ENCODE results near the gene CCDC191.

CCDC191 gene

GRCh38 chr3:114092151-114093015, 36.1 kb upstream of the CCDC191 start:
- peaks cover 0 to 9% (median 0%) of the 10 kb centered on the region in 11 experiments; a peak in 2 of 22 replicates for H4K20me1 ChIP-seq
- no peak overlapping the region for H3K4me3 ChIP-seq
- H3K9me3 ChIP-seq (replicated peaks in 1 of 11): peaks cover 0 to 2% (median 0%) of the 10 kb centered on the region in 11 experiments; a peak in 1 of 22 replicates
- H3K9ac ChIP-seq: peak overlapping the region in 1 of 11 experiments; percentile 27; a peak in 1 of 22 replicates
- H3K4me1 ChIP-seq: peaks cover 0 to 15% (median 4%) of the 10 kb centered on the region in 10 experiments; a peak in 8 of 20 replicates
- H3K4me2 ChIP-seq: peak overlapping the region in 6 of 11 experiments; percentile 6 to 50 (median 18); a peak in 7 of 22 replicates
- H3K27ac ChIP-seq: peak overlapping the region in 1 of 11 experiments; percentile 7; a peak in 2 of 22 replicates
- H3K36me3 ChIP-seq: peaks cover 7 to 19% (median 13%) of the 10 kb centered on the region in 11 experiments
- no peaks in the 10 kb centered on the region for H3K27me3 ChIP-seq
- TF ChIP-seq Cebpa-rat (IDR thresholded peaks at IDR 0.05): no peak

GRCh38 chr3:114089675-114090074, 33.3 kb upstream of the CCDC191 start:
- H3K27ac ChIP-seq: no peak overlapping the region
- no peak overlapping the region for H3K4me2 ChIP-seq
- H3K9ac ChIP-seq: no peak overlapping the region
- H3K4me1 ChIP-seq: peaks cover 0 to 15% (median 4%) of the 10 kb centered on the region in 10 experiments; a peak in 8 of 20 replicates
- no peaks in the 10 kb centered on the region for H3K27me3 ChIP-seq
- peaks cover 0 to 11% (median 0%) of the 10 kb centered on the region in 11 experiments; a peak in 4 of 22 replicates for H4K20me1 ChIP-seq
- peaks cover 0 to 4% (median 0%) of the 10 kb centered on the region in 11 experiments; a peak in 1 of 22 replicates for H3K9me3 ChIP-seq (replicated peaks in 1 of 11)
- no peak for TF ChIP-seq Cebpa-rat (IDR thresholded peaks at IDR 0.05)
- no peak overlapping the region for H3K4me3 ChIP-seq
- H3K36me3 ChIP-seq: peaks cover 34 to 47% (median 41%) of the 10 kb centered on the region in 11 experiments

GRCh38 chr3:114086356-114086755, 30.0 kb upstream of the CCDC191 start:
- no peak for TF ChIP-seq Cebpa-rat (IDR thresholded peaks at IDR 0.05)
- Histone ChIP-seq H3K9me3 (replicated peaks in 1 of 11) (peaks cover 0 to 4% (median 0%) of the 10 kb centered on the region in 11 experiments; a peak in 2 of 22 replicates), H4K20me1 (peaks cover 0 to 11% (median 0%) of the 10 kb centered on the region in 11 experiments; a peak in 5 of 22 replicates), H3K4me1 (no peaks in the 10 kb centered on the region), H3K27ac (no peak overlapping the region), H3K9ac (no peak overlapping the region), H3K4me3 (no peak overlapping the region), H3K36me3 (peaks cover 67 to 80% (median 74%) of the 10 kb centered on the region in 11 experiments), H3K4me2 (no peak overlapping the region), H3K27me3 (no peaks in the 10 kb centered on the region)

- H3K4me1 ChIP-seq: no peaks in the 10 kb centered on the region
- H3K36me3 ChIP-seq: peaks cover 99 to 100% (median 100%) of the 10 kb centered on the region in 11 experiments
- H3K27me3 ChIP-seq: no peaks in the 10 kb centered on the region
- no peak for TF ChIP-seq Cebpa-rat (IDR thresholded peaks at IDR 0.05)
- no peak overlapping the region for H3K9ac ChIP-seq
- H3K27ac ChIP-seq: no peak overlapping the region
- no peak overlapping the region for H3K4me2 ChIP-seq
- peaks cover 0 to 4% (median 0%) of the 10 kb centered on the region in 11 experiments; a peak in 2 of 22 replicates for H3K9me3 ChIP-seq (replicated peaks in 1 of 11)
- H4K20me1 ChIP-seq: peaks cover 0 to 11% (median 0%) of the 10 kb centered on the region in 11 experiments; a peak in 4 of 22 replicates
- no peak overlapping the region for H3K4me3 ChIP-seq
Measured at GRCh38 chr3:114083112-114083511, 26.8 kb upstream of the CCDC191 start.

GRCh38 chr3:114081037-114081436, 24.7 kb upstream of the CCDC191 start:
- Histone ChIP-seq H3K27me3 (no peaks in the 10 kb centered on the region), H3K27ac (no peak overlapping the region), H4K20me1 (peaks cover 0 to 15% (median 0%) of the 10 kb centered on the region in 11 experiments; a peak in 4 of 22 replicates), H3K9ac (no peak overlapping the region), H3K36me3 (peaks cover 99 to 100% (median 100%) of the 10 kb centered on the region in 11 experiments), H3K4me1 (no peaks in the 10 kb centered on the region), H3K9me3 (replicated peaks in 1 of 11) (no peaks in the 10 kb centered on the region; a peak in 1 of 22 replicates), H3K4me2 (no peak overlapping the region), H3K4me3 (no peak overlapping the region)
- no peak for TF ChIP-seq Cebpa-rat (IDR thresholded peaks at IDR 0.05)

- H3K4me3 ChIP-seq: no peak overlapping the region
- no peak overlapping the region for H3K9ac ChIP-seq
- H4K20me1 ChIP-seq: peaks cover 0 to 23% (median 0%) of the 10 kb centered on the region in 11 experiments; a peak in 5 of 22 replicates
- H3K27ac ChIP-seq: no peak overlapping the region
- H3K4me1 ChIP-seq: no peaks in the 10 kb centered on the region
- H3K36me3 ChIP-seq: peaks cover 99 to 100% (median 100%) of the 10 kb centered on the region in 11 experiments
- no peaks in the 10 kb centered on the region; a peak in 1 of 22 replicates for H3K9me3 ChIP-seq (replicated peaks in 1 of 11)
- TF ChIP-seq Cebpa-rat (IDR thresholded peaks at IDR 0.05): no peak
- H3K27me3 ChIP-seq: no peaks in the 10 kb centered on the region
- H3K4me2 ChIP-seq: no peak overlapping the region
Measured at GRCh38 chr3:114080201-114080600, 23.9 kb upstream of the CCDC191 start.

GRCh38 chr3:114079761-114080160, 23.4 kb upstream of the CCDC191 start:
- no peak overlapping the region for H3K27ac ChIP-seq
- no peaks in the 10 kb centered on the region for H3K27me3 ChIP-seq
- peaks cover 0 to 23% (median 0%) of the 10 kb centered on the region in 11 experiments; a peak in 6 of 22 replicates for H4K20me1 ChIP-seq
- no peak overlapping the region for H3K4me2 ChIP-seq
- H3K4me3 ChIP-seq: no peak overlapping the region
- no peak for TF ChIP-seq Cebpa-rat (IDR thresholded peaks at IDR 0.05)
- H3K4me1 ChIP-seq: no peaks in the 10 kb centered on the region
- no peaks in the 10 kb centered on the region; a peak in 1 of 22 replicates for H3K9me3 ChIP-seq (replicated peaks in 1 of 11)
- H3K36me3 ChIP-seq: peaks cover 99 to 100% (median 100%) of the 10 kb centered on the region in 11 experiments
- H3K9ac ChIP-seq: no peak overlapping the region

GRCh38 chr3:114078126-114078525, 21.8 kb upstream of the CCDC191 start:
- no peaks in the 10 kb centered on the region for H3K27me3 ChIP-seq
- no peaks in the 10 kb centered on the region for H3K9me3 ChIP-seq (replicated peaks in 1 of 11)
- no peak overlapping the region for H3K4me2 ChIP-seq
- H3K27ac ChIP-seq: no peak overlapping the region
- peaks cover 99 to 100% (median 100%) of the 10 kb centered on the region in 11 experiments for H3K36me3 ChIP-seq
- no peak overlapping the region for H3K4me3 ChIP-seq
- TF ChIP-seq Cebpa-rat (IDR thresholded peaks at IDR 0.05): no peak
- no peaks in the 10 kb centered on the region for H3K4me1 ChIP-seq
- H3K9ac ChIP-seq: no peak overlapping the region
- H4K20me1 ChIP-seq: peaks cover 0 to 37% (median 10%) of the 10 kb centered on the region in 11 experiments; a peak in 12 of 22 replicates

- H3K36me3 ChIP-seq: peaks cover 100% of the 10 kb centered on the region in 11 experiments
- no peak overlapping the region for H3K4me2 ChIP-seq
- no peaks in the 10 kb centered on the region for H3K4me1 ChIP-seq
- TF ChIP-seq Cebpa-rat (IDR thresholded peaks at IDR 0.05): no peak
- H3K27me3 ChIP-seq: no peaks in the 10 kb centered on the region
- no peak overlapping the region for H3K27ac ChIP-seq
- H3K9ac ChIP-seq: no peak overlapping the region
- peaks cover 0 to 48% (median 20%) of the 10 kb centered on the region in 11 experiments; a peak in 13 of 22 replicates for H4K20me1 ChIP-seq
- H3K4me3 ChIP-seq: no peak overlapping the region
- no peaks in the 10 kb centered on the region for H3K9me3 ChIP-seq (replicated peaks in 1 of 11)
Measured at GRCh38 chr3:114076711-114077110, 20.4 kb upstream of the CCDC191 start.

All from BLaER1 treated with 17β-estradiol and CSF1 and Interleukin-3, amounts not matched to agents 10 nM and 100 nM (cell line).